Right cardiac atrium (tissue), 5 donors: ENCODE measurements around the gene FADS2. TPM values are rescaled to one million over a fixed set of nuclear protein-coding genes. Genes with fewer than 3 reads are reported as not detected.

Experiments
- microRNA-seq, 2 donors: library from miRNA; unstranded; fragments of <30 nt; microRNA quantifications; one replicate each; pipeline ENCODE4 v1.2.0, GENCODE V29; 2020 to 2021
- polyA plus RNA-seq: library from polyadenylated mRNA; stranded (reverse); fragments of 200-250 nt; gene quantifications from one replicate; pipeline ENCODE4 v1.2.3, GENCODE V29; 2013
- total RNA-seq, 4 donors: library from RNA; stranded (reverse); fragmentation: NEBNext Ultra II Directional; extraction: Animal tissue kit (Norgen Biotek cat#: 25700); gene quantifications; one replicate each; pipeline ENCODE4 v1.2.1, GENCODE V29; 2021
- donor health status: healthy with polysubstance abuse.
- donor health status: DM: no; HTN: yes; CAD: no.
- donor health status: DM: no; HTN: no; CAD: no.
- donor health status: DM: no; HTN: yes; CAD: no; lungs with severe emphysema.
- donor health status: DM: yes; HTN: yes; CAD: no.

The FADS2 gene
- total and polyA plus RNA-seq, 5 donors: 16.4 to 38.1 (median 30.6) TPM

Small RNA genes lying within 50 kb of the gene (microRNA-seq; reads per million reads assigned to microRNA genes)
- 1.1 to 2.5 reads per million in 2 donors for gene MIR6746

Other genes starting within 250 kb of the FADS2 start
- 10 to 100 TPM; 17.4 to 48.3 (median 43.5) TPM for gene SYT7, start 247.2 kb upstream of the FADS2 start, total RNA-seq
- gene SYT7, start 247.2 kb upstream of the FADS2 start, polyA plus RNA-seq: 36.2 TPM
- gene DAGLA, start 147.9 kb upstream of the FADS2 start, total RNA-seq: 1 to 10 TPM; 4.1 to 7.2 (median 6.1) TPM
- gene DAGLA, start 147.9 kb upstream of the FADS2 start, polyA plus RNA-seq: 3.7 TPM
- 1 to 10 TPM in 3 of 4 donors, under 1 TPM in 1; 0.62 to 1.9 (median 1.4) TPM for gene MYRF, start 75.7 kb upstream of the FADS2 start, total RNA-seq
- 0.70 TPM for gene MYRF, start 75.7 kb upstream of the FADS2 start, polyA plus RNA-seq
- 100 to 1,000 TPM; 107 to 113 (median 111) TPM for gene TMEM258, start 35.7 kb upstream of the FADS2 start, total RNA-seq
- gene TMEM258, start 35.7 kb upstream of the FADS2 start, polyA plus RNA-seq: 170 TPM
- gene FEN1, start 35.4 kb upstream of the FADS2 start, total RNA-seq: 1 to 10 TPM; 4.6 to 5.4 (median 5.1) TPM
- gene FEN1, start 35.4 kb upstream of the FADS2 start, polyA plus RNA-seq: 4.6 TPM
- 10 to 100 TPM; 41.3 to 45.7 (median 43.3) TPM for gene FADS1, start 11.3 kb upstream of the FADS2 start, total RNA-seq
- gene FADS1, start 11.3 kb upstream of the FADS2 start, polyA plus RNA-seq: 27.6 TPM
- 10 to 100 TPM; 37.5 to 50.1 (median 42.5) TPM for gene FADS3, start 63.2 kb downstream of the FADS2 start, total RNA-seq
- gene FADS3, start 63.2 kb downstream of the FADS2 start, polyA plus RNA-seq: 43.1 TPM
- 10 to 100 TPM; 12.0 to 18.9 (median 14.9) TPM for gene RAB3IL1, start 89.3 kb downstream of the FADS2 start, total RNA-seq
- 9.7 TPM for gene RAB3IL1, start 89.3 kb downstream of the FADS2 start, polyA plus RNA-seq
- 1 to 10 TPM; 2.9 to 4.6 (median 3.2) TPM for gene BEST1, start 122.1 kb downstream of the FADS2 start, total RNA-seq
- gene BEST1, start 122.1 kb downstream of the FADS2 start, polyA plus RNA-seq: 4.6 TPM
- 1,000 to 10,000 TPM; 2,632 to 3,447 (median 3,097) TPM for gene FTH1, start 139.3 kb downstream of the FADS2 start, total RNA-seq
- 3,090 TPM for gene FTH1, start 139.3 kb downstream of the FADS2 start, polyA plus RNA-seq